Hematopoietic multipotent progenitor cell treated with erythropoietin and hydrocortisone succinate and interleukin-3 and kit ligand, for 15 days (in vitro differentiated cells): ENCODE data around the gene CACNA2D2.
A peak's percentile ranks its signal among the peaks of the same experiment; 100 is the strongest.

ENCODE experiments used
- DNase-seq: peaks from one replicate; pipeline ENCODE4 v3.0.0-alpha.2; 2015; ENCODE audit warnings: low spot score

The CACNA2D2 gene

DNA sequence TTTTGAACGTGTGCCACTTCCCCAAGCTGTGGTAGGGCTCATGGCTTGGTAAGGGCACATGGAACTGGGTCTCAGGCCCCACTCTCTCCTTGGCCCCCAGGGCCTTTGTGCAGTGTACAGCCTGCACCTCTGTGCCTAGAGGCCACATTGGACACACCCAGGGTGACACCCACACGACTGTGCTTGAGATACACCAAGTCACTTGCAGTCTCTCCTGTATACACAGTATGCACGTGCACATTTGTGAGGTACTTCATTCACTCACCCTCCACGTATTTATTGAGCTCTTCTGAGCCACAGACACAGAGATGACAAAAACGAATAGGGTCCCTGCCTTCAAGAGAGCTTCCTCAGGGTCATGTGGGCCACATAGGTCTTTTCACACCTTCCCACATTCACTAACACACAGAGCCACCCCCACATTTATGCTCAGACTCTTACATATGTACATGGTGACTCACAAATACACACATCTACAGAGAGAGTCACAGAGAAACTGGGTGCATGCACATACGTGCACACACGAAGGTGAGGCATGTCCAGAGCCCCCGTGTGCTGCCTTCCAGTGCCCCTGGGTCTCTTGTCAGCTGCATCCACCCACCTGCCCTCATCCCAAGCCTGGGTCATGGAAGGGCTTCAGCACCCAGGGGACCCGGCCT is 134.3 kb downstream of the CACNA2D2 start:
- no peak for DNase-seq

DNA sequence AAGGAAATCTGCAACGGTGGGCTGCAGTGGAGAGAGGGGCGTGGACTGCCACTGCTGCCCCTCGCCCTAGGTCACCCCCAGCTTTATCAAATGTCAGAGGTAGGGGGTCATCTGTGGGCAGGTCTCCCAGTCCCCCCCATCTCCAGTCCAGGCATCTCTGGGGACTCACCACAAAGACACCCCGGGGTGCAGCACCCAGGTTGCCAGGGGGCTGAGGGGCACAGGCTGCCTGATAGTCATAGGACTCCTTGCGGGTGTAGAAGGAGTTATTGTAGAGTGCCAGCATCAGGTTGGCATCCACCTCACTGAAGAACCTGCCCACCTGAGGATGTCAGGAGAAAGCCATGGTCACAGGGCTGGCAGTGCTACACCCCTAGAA is 137.6 kb downstream of the CACNA2D2 start:
- no peak for DNase-seq

DNA sequence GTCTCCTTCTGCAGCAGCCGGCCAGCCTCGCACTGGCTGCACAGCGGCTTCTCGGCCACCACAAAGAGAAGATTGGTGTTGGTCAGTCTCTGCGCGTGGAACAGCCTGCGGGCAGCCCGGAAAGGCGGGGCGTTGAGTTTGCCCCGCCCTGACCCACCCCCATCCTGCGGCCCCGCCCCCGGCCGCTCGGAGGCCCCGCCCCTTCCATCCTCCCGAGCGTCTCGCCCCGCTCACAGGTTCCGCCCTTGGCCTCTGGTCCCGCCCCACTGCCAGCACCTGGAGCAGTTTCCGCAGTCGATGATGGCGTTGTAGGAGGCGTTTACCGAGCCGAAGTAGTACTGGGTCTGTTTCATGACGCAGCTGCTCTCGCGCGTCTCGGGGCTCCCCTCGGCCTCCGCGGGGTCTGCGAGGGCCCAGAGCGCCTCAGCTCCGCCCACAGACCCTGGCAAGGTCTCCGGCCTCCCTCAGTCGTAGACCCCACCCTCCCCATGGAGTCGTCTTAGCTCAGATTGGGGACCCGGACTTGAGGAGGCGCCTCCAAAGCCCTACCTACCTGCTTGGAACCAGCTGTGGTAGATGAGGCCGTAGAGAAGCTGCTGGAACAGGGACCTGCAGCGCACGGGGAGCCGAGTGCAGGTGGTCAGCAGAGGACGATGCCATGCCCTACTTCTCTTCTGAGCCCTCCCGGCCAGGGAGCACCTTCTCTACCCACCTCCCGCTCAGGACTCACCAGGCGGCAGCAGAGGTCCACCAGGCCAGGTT is 138.2 kb downstream of the CACNA2D2 start:
- peak; percentile 93 for DNase-seq

DNA sequence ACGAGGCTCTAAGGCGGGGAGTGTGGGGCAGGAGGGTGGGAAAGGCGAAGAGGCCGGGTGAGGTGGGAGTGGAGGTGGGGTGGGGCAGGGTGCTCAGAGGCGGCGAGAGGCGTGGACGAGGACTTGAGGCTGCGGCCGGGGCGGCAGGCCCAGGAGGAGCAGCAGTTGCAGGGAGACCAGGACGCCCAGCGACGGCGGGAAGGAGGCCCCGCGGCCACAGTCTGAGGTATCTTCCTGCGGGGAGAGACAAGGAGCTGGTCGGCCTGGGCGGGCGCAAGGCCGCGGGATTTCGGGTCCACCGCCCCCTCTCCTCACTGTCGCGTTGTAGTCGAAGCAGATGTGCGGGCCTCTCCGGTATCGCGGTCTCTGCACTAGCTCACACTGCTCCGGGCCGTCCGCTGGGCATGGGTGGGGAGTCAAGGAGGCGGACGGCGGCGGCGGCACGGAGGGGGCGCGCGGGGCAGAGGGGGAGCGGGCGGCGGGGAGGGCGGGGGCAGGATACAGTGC is 138.8 kb downstream of the CACNA2D2 start:
- no peak for DNase-seq

DNA sequence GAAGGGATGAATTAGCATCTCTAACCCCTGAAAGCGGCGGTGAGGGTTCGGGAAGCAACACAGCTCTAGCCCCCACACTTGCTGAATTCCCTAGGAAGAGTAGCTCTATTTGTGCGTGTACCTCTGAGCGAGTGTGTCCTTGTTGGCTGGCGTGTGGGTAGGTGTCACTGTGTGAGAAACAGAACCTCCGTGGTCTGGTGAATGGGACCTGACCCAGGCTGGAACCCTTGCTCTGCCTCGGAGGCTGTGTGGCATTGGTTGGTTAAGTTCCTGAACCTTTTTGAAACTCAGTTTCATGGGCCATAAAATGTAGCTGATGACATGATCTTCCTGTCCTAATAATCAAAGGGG is 143.7 kb downstream of the CACNA2D2 start:
- DNase-seq: no peak

DNA sequence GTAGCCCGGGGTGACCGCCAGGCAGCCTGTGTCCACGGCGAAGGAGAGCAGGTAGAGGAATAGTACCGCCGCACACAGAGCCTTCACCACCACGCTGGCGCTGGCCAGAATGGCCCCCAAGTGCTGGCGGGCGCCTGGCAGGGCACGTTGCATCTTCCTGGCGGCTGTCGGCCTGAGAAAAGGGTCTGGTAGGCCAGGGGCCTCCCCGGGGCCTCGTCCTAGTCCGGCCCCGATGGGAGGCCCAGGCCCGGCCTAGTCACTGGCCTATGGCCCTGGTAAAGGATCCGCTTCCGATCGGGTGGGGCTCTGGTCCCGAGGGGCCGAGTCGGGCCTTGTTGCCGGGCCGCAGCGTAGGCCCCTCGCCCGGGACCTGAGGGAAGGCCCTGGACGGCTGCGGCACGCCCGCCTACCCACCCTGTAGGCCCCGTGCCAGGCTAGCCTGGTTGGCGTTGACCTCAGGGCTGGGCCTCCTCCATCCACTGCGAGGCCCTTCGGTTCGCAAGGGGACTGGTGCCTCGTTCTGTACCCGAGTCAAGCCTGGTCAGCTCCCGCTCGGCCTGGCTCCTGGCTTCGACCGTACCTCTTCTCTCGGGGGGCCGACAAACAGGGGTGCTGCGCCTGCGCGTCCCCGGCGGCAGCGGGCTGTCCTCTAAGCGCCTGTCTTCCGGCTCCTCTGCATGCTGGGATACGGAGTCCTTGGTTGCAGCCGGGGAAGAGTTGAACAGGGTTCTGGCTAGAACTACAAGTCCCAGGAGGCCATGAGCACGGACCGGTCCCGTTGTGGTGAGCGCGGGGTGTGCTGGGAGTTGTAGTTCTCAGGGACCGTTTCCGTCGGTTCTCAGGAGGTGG is 144.3 kb downstream of the CACNA2D2 start, which contains the start of gene TMEM115:
Gene TMEM115, minus strand, starts transcription at position 611 of the 849 bp plus-strand sequence. Its CDS starts 458 bp downstream, at position 153.
- DNase-seq: peak; percentile 98

DNA sequence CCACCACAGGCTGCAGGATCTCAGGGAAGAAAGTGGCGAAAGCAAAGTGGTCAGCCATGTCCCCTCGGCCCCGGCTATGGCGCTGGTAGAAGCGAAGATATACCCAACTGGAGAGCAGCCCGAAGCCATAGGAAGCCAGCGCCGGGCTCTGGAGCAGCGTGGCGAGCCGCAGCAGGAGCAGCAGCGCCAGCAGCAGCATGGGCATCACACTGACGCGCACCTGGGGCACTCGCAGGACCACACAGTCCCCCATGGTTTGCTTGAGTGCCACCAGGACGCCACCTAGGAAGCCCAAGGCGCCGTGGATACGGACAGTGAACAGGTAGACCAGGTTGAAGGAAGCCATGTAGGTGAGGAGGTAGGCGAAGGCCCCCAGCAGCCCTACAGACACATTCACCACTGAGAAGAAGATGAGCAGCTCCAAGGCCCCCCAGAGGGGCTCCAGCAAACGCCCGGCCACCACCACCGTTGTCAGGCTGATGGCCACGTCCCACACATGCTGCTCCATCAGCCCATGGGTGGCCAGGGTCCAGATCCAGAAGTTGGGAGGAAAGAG is 145.0 kb downstream of the CACNA2D2 start:
- no peak for DNase-seq

DNA sequence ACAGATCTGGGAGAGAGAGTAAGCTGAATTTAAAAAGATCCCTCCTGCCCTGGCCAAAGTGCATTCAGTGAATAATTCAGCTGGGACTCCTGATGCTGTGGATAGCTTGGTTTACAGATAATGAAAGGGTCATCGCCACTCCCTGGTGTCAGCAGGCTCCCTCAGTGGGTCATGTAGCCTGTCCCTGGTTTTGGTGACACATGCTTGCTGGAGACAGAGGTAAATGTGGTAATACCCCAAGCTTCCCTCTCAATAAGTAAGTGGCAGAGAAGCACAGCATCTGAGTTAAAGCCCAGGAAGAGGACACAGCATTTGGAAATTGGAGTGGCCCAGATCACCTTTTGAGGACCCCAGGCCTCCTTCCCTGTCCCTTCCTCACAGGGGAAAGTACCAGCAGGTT is 146.0 kb downstream of the CACNA2D2 start:
- no peak for DNase-seq

DNA sequence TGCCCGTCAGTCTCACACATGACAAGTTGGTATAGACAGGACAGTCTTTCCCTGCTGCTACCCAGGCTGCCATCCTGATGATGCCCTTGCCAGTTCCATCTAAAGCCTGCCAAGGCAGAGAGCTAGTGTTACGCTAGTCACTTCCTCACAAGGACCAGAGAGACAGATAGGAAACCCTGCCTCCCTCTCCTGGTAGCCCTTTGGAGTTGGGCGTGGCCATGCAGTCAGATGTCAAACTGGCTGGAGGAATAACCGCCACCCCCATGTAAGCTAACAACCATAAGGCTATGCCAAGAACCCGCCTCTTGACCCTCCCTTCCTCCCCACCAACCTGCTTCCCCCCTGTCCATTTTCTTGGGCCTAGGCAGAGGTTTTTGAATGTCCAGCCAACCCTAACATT is 146.9 kb downstream of the CACNA2D2 start:
- peak; percentile 68 for DNase-seq

DNA sequence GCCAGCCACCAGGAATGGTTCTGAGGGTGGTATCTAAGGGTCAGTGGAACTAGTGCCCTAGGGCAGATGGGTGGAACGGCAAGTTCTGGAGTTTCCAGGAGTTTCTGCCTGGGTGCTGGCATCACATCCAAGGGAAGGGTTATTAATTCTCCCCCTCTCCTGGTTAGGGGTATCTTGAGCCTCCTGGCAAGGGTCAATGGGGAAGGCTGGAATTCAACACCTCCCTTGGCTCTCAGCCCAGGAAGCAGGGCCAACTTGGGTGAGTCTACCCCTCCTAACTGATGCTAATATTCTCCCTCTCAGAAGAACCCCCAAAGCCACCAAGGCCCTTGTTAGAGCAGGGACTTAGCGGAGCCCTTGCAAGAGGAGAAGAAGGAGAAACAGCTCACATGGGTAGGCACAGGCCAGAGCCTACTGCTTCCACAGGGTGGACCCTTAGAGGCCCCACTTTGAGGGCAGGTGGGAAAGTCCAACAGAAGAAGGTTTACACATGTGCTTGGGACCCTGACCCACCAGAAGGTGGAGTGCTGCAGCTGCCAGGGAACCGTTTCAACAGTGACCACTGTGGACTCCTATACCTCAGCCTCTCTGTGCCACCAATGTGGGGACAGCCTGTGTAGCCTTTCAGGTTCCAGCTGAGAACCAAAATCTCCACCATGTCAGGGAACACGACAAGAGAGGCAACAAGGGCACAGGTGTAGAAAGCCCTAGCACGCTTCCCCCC is 147.4 kb downstream of the CACNA2D2 start:
- no peak for DNase-seq

DNA sequence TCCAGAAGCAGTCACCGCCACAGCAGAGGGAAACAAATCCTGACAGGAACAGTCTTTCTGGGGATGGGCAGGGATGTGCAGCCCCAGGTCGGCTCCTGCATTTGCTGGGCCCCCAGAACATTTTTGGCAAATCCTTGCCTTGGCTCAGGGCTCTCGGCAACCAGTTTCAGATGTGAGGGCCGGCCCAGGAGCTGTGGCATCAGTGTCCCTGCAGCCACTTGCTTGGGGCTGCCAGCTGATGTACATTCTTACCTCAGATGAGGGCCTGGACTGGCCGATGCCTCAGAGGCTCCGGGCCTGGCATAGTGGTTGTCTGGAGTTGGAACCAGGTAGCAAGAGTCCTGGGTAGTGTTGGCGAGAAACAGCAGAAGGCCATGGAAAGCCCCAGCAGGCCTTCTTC is 148.6 kb downstream of the CACNA2D2 start:
- no peak for DNase-seq

DNA sequence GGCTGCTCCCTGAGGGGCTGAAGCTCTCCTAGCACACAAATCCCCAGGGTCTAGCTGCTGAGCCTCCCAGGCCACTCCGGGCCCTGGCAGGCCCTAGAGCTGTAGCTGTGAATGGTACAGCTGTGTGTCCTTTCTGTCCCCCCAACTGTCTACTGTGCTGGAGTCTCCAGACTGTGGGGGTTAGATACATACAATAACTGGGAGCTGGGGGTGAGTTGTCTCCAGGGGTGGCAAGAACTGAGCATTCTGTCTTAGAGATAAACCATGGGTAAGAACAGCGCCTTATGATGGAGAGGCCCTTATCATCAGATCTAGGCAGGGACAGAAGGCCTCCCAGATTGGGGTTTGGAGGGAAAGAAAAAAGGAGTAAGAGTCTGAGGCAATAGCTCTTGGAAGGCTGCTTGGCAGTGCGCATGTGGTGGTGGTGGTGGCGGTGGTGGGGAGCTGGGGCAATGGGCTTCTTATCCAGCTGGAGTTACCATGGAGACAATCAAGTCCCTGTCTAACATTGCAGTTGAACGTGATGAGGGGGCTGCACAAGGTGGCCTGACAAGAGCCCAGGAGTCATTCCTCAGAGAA is 149.2 kb downstream of the CACNA2D2 start:
- DNase-seq: no peak

DNA sequence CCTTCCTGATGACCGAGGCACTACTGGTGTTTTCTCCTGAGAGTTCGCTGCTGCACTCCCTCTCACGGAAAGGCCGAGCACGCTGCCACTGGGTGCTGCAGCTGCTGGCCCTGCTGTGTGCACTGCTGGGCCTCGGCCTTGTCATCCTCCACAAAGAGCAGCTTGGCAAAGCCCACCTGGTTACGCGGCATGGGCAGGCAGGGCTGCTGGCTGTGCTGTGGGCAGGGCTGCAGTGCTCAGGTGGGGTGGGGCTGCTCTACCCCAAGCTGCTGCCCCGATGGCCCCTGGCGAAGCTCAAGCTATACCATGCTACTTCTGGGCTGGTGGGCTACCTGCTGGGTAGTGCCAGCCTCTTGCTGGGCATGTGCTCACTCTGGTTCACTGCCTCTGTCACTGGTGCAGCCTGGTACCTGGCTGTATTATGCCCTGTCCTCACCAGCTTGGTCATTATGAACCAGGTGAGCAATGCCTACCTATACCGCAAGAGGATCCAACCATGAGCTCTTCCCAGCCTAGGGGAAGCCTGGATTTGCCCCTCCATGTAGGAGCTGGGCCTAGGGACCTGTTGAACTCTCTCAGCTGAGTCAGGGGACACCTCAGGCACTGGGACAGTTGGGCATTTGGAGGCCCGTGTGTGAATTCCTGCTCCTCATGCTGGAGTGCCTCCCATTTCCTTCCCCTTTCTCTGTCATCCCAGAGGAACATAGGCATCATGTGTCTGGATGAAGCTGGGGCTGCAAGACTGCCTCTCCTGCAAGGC is 150.0 kb downstream of the CACNA2D2 start:
- DNase-seq: no peak

DNA sequence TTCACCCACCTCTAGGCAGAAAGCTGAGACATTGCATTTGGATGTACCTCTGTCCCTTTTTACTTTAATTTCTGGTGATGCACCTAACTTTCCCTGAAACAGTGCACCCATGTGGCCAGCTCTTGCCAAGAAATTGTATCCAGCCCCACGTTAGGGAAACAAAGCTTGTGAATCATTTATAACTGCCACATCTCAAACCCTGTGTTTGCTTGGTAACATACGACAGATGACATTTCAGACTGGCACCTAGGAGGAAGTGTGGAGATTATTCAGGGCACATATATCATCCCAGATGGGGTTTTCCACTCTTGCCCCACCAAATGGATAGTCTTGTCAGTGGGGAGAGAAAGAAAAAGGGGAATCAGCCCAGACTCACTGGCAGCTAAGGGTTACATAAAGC is 150.7 kb downstream of the CACNA2D2 start:
- no peak for DNase-seq

DNA sequence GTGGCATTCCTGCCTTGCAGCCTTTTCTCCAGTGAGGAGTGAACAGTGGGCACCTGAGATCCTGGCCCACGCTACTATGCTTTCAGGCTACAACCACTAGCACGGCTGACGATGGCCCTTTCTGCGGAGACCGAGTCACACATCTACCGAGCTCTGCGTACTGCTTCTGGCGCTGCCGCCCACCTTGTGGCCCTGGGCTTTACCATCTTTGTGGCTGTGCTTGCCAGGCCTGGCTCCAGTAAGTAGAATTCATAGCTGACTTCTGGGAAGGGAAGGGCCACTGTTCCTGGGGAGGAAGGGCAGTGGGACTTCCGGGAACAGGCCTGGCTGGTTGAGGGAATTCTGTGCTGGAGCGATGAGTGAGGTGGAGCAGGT is 152.1 kb downstream of the CACNA2D2 start:
- DNase-seq: no peak

DNA sequence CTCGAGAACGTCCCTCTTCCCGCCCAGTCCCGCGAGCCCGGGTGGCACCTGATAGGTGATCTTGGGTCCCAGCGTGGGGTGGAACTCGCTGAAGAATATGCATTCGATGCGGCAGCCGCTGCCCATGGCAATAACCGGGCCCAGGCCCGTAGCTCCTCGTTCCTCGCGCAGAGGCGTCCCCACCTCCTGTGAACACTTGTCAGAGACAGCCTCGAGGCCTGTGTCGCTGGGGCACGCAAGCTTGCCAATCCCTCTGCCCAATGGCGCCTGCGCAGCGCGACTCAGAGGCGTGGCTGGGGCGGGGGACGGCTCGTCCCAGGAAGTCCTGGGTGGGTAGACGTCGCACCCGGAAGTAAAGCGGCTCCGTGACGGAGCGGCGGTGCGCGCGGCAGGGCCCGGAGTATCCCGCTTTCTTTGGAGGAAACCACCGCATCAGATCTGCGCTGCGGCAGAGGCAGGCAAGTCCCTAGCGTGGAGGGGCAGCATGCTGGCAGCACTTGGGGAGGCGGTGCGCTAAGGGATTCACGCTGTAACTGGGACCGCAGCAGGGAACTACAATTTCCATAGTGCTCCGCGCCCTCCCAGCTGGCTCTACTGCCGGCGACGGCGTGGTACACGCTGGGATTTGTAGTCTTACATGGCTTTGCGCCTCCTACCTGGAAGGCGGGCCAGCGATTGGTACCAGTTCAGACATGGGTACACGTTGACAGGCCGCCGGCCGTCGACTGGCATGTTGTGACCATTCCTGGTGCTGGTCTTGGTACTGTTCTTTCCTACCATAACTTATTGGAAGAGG is 152.7 kb downstream of the CACNA2D2 start, which contains the start of the genes CYB561D2 and NPRL2:
Gene CYB561D2, plus strand, starts transcription at position 336 of the 796 bp plus-strand sequence. CDS start 572 bp downstream, outside the sequence.
Gene NPRL2, minus strand, starts transcription at position 249 of the 796 bp plus-strand sequence. Its CDS starts 123 bp downstream, at position 126.
- DNase-seq: peak; percentile 94

DNA sequence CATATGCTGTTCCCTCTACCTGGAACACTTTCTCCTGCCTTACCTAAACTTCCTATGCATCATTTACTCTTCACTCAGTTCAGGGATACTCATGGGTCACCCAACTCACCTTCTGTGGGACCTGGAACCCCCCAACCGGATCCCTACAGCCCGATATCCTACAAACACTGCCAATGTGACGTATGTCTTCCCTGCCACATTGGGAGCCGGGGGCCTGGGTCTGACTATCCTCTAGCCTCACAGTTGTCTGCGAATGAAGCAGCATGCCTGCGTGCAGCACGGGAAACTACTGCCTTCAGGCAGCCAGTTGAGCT is 153.3 kb downstream of the CACNA2D2 start:
- no peak for DNase-seq

DNA sequence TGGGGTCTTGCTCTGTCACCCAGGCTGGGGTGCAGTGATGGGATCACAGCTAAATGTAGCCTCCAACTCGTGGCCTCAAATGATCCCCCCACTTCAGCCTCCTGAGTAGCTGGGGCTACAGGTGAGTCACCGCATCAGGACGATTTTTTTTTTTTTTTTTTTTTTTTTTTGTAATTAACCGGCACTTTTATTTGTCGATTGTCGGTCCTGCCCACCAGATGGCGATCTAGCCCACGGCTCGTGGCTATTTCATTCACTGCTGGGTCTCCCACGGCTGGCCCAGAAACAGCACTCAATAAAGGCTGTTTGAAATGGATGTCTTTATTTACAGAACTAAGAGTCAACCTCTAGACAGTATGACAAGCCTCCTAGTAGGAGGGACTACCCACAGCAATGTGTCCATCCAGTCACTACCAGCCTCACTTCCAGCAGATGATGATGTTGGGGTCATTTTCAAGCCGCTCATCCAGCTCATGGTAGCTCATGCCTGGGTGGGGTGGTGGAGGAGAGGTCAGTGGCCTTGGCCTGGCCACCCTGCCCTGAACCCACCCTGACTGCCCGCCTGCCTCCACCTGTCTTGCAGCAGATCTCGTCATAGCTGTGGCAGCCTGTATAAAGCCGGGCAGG is 156.1 kb downstream of the CACNA2D2 start:
- peak; percentile 83 for DNase-seq

DNA sequence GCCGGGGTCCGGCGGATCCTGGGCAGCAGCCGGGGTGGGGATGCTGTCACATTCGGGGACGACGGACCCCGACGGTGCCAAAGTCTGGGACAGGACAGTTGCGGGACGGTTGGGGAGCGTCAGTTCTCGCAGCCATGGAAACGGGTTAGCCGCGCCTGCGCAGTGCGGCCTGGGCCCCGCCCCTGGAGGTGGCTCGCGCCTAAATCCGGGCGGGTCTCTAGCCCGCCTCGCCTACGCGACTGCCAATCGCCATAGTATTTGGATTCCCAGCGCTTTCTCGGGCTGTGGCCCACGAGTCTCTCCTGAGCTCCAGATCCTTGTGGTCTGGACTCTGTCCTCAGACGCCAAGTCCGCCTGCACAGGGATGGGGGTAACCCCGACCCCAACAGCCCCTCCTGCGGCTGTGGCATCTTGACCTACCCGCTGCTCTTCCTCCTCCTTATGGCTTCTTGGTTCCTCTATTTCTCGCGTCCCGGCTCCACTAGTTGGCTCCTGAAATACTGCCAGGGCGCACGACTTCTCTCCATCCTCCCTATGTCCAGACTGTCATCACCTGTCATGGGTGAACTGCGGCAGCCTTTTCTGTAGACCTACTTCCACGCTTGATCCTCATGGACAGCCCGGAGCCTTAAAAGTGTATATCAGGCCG is 157.7 kb downstream of the CACNA2D2 start, which contains the start of gene ZMYND10:
Gene ZMYND10, minus strand, starts transcription at position 147 of the 649 bp plus-strand sequence. CDS start 153 bp downstream, outside the sequence.
- DNase-seq: peak; percentile 80
